ENCODE data around the gene TM9SF4. TPM values are rescaled to one million over a fixed set of nuclear protein-coding genes. Genes with fewer than 3 reads are reported as not detected.

Gene TM9SF4
- total RNA-seq, 2 experiments from 2014 or later = 35.7 to 39.1 TPM

GRCh38 chr20:32124916-32125454 is 15.5 kb downstream of the TM9SF4 start:
- H3K4me3 Mint-ChIP-seq = no peak overlapping the region
- no peak overlapping the region for H3K27ac Mint-ChIP-seq
- DNase-seq (no peak), ATAC-seq (no peak)
- no peaks in the 10 kb centered on the region for H3K27me3 Mint-ChIP-seq
- H3K4me1 Mint-ChIP-seq = no peaks in the 10 kb centered on the region
- no peaks in the 10 kb centered on the region for H3K9me3 Mint-ChIP-seq (ENCODE audit: low read depth)
- H3K36me3 Mint-ChIP-seq = peaks cover 12% of the 10 kb centered on the region
- CTCF ChIA-PET = interaction anchor here (0.7 kb wide), 2 partner anchors 955 to 1523 kb away, joined by 3 read pairs; no protein-coding TSS in a partner anchor

- Mint-ChIP-seq H3K27ac (no peak overlapping the region), H3K27me3 (no peaks in the 10 kb centered on the region), H3K4me3 (no peak overlapping the region), H3K36me3 (peaks cover 12% of the 10 kb centered on the region), H3K9me3 (ENCODE audit: low read depth) (no peaks in the 10 kb centered on the region), H3K4me1 (no peaks in the 10 kb centered on the region)
- CTCF ChIA-PET = no interaction called here
- no peak for ATAC-seq
- DNase-seq = no peak
These were observed 16.0 kb downstream of the TM9SF4 start for GRCh38 chr20:32125506-32125905.

- ATAC-seq (no peak), DNase-seq (no peak)
- Mint-ChIP-seq H3K9me3 (ENCODE audit: low read depth) (no peaks in the 10 kb centered on the region), H3K36me3 (peaks cover 16% of the 10 kb centered on the region), H3K27ac (no peak overlapping the region), H3K4me1 (peaks cover 2% of the 10 kb centered on the region), H3K27me3 (no peaks in the 10 kb centered on the region), H3K4me3 (no peak overlapping the region)
- CTCF ChIA-PET = interaction anchor here (1.0 kb wide), 1 partner anchor 527 kb away, joined by 3 read pairs; no protein-coding TSS in a partner anchor
These were observed 17.4 kb downstream of the TM9SF4 start for GRCh38 chr20:32126919-32127318.

- DNase-seq = no peak
- no peak for ATAC-seq
- Mint-ChIP-seq H3K36me3 (peaks cover 17% of the 10 kb centered on the region), H3K4me3 (no peak overlapping the region), H3K27me3 (no peaks in the 10 kb centered on the region), H3K9me3 (ENCODE audit: low read depth) (no peaks in the 10 kb centered on the region), H3K4me1 (peaks cover 2% of the 10 kb centered on the region), H3K27ac (no peak overlapping the region)
- CTCF ChIA-PET = interaction anchor here (1.0 kb wide), 1 partner anchor 527 kb away, joined by 3 read pairs; no protein-coding TSS in a partner anchor
These were observed 17.8 kb downstream of the TM9SF4 start for GRCh38 chr20:32127347-32127746.

GRCh38 chr20:32128167-32128566 is 18.7 kb downstream of the TM9SF4 start:
- CTCF ChIA-PET = interaction anchor here (1.0 kb wide), 1 partner anchor 526 kb away, joined by 3 read pairs; no protein-coding TSS in a partner anchor
- H3K9me3 Mint-ChIP-seq (ENCODE audit: low read depth) = no peaks in the 10 kb centered on the region
- peaks cover 18% of the 10 kb centered on the region for H3K36me3 Mint-ChIP-seq
- ATAC-seq (no peak), DNase-seq (no peak)
- H3K4me3 Mint-ChIP-seq = no peak overlapping the region
- no peak overlapping the region for H3K27ac Mint-ChIP-seq
- H3K27me3 Mint-ChIP-seq = no peaks in the 10 kb centered on the region
- H3K4me1 Mint-ChIP-seq = peaks cover 2% of the 10 kb centered on the region

GRCh38 chr20:32129863-32130262 is 20.3 kb downstream of the TM9SF4 start:
- Mint-ChIP-seq H3K9me3 (ENCODE audit: low read depth) (no peaks in the 10 kb centered on the region), H3K36me3 (peaks cover 16% of the 10 kb centered on the region), H3K27ac (no peak overlapping the region), H3K4me3 (no peak overlapping the region), H3K27me3 (no peaks in the 10 kb centered on the region), H3K4me1 (peaks cover 2% of the 10 kb centered on the region)
- CTCF ChIA-PET = no interaction called here
- ATAC-seq = no peak
- no peak for DNase-seq

GRCh38 chr20:32130352-32130751 is 20.8 kb downstream of the TM9SF4 start:
- CTCF ChIA-PET = no interaction called here
- Mint-ChIP-seq H3K27ac (no peak overlapping the region), H3K27me3 (no peaks in the 10 kb centered on the region), H3K9me3 (ENCODE audit: low read depth) (no peaks in the 10 kb centered on the region), H3K4me3 (no peak overlapping the region), H3K4me1 (peaks cover 2% of the 10 kb centered on the region), H3K36me3 (peaks cover 13% of the 10 kb centered on the region)
- DNase-seq (no peak), ATAC-seq (no peak)

GRCh38 chr20:32130965-32131364 is 21.5 kb downstream of the TM9SF4 start:
- CTCF ChIA-PET = no interaction called here
- H3K27me3 Mint-ChIP-seq = no peaks in the 10 kb centered on the region
- no peak overlapping the region for H3K4me3 Mint-ChIP-seq
- H3K27ac Mint-ChIP-seq = no peak overlapping the region
- H3K9me3 Mint-ChIP-seq (ENCODE audit: low read depth) = no peaks in the 10 kb centered on the region
- peaks cover 12% of the 10 kb centered on the region for H3K36me3 Mint-ChIP-seq
- peaks cover 2% of the 10 kb centered on the region for H3K4me1 Mint-ChIP-seq
- ATAC-seq (no peak), DNase-seq (no peak)

GRCh38 chr20:32132911-32133549 is 23.5 kb downstream of the TM9SF4 start:
- H3K27me3 Mint-ChIP-seq = no peaks in the 10 kb centered on the region
- H3K27ac Mint-ChIP-seq = no peak overlapping the region
- CTCF ChIA-PET = interaction anchor here (1.8 kb wide), 1 partner anchor 22 kb away, joined by 4 read pairs; no protein-coding TSS in a partner anchor
- H3K4me1 Mint-ChIP-seq = peaks cover 2% of the 10 kb centered on the region
- H3K4me3 Mint-ChIP-seq = no peak overlapping the region
- H3K36me3 Mint-ChIP-seq = peaks cover 16% of the 10 kb centered on the region
- DNase-seq (no peak), ATAC-seq (no peak)
- no peaks in the 10 kb centered on the region for H3K9me3 Mint-ChIP-seq (ENCODE audit: low read depth)

- Mint-ChIP-seq H3K9me3 (ENCODE audit: low read depth) (no peaks in the 10 kb centered on the region), H3K36me3 (peaks cover 20% of the 10 kb centered on the region), H3K27ac (no peak overlapping the region), H3K4me1 (peaks cover 2% of the 10 kb centered on the region), H3K4me3 (no peak overlapping the region), H3K27me3 (no peaks in the 10 kb centered on the region)
- ATAC-seq (no peak), DNase-seq (no peak)
- CTCF ChIA-PET = interaction anchor here (1.8 kb wide), 1 partner anchor 21 kb away, joined by 4 read pairs; no protein-coding TSS in a partner anchor
These were observed 24.5 kb downstream of the TM9SF4 start for GRCh38 chr20:32134026-32134425.

GRCh38 chr20:32135983-32136515 is 26.5 kb downstream of the TM9SF4 start:
- H3K27me3 Mint-ChIP-seq = no peaks in the 10 kb centered on the region
- DNase-seq (no peak), ATAC-seq (no peak)
- no peak overlapping the region for H3K27ac Mint-ChIP-seq
- H3K36me3 Mint-ChIP-seq = peaks cover 35% of the 10 kb centered on the region
- CTCF ChIA-PET = no interaction called here
- no peaks in the 10 kb centered on the region for H3K9me3 Mint-ChIP-seq (ENCODE audit: low read depth)
- peaks cover 2% of the 10 kb centered on the region for H3K4me1 Mint-ChIP-seq
- no peak overlapping the region for H3K4me3 Mint-ChIP-seq

- Mint-ChIP-seq H3K9me3 (ENCODE audit: low read depth) (no peaks in the 10 kb centered on the region), H3K27ac (no peak overlapping the region), H3K4me3 (no peak overlapping the region), H3K4me1 (no peaks in the 10 kb centered on the region), H3K36me3 (peaks cover 45% of the 10 kb centered on the region), H3K27me3 (no peaks in the 10 kb centered on the region)
- no peak for ATAC-seq
- no peak for DNase-seq
- CTCF ChIA-PET = no interaction called here
These were observed 29.4 kb downstream of the TM9SF4 start for GRCh38 chr20:32138921-32139320.

GRCh38 chr20:32139947-32140346 is 30.4 kb downstream of the TM9SF4 start:
- DNase-seq (no peak), ATAC-seq (no peak)
- Mint-ChIP-seq H3K27ac (no peak overlapping the region), H3K4me1 (no peaks in the 10 kb centered on the region), H3K4me3 (no peak overlapping the region), H3K9me3 (ENCODE audit: low read depth) (no peaks in the 10 kb centered on the region), H3K36me3 (peaks cover 50% of the 10 kb centered on the region), H3K27me3 (no peaks in the 10 kb centered on the region)
- CTCF ChIA-PET = no interaction called here

- Mint-ChIP-seq H3K9me3 (ENCODE audit: low read depth) (no peaks in the 10 kb centered on the region), H3K36me3 (peaks cover 54% of the 10 kb centered on the region), H3K27me3 (no peaks in the 10 kb centered on the region), H3K27ac (no peak overlapping the region), H3K4me3 (no peak overlapping the region), H3K4me1 (no peaks in the 10 kb centered on the region)
- ATAC-seq = no peak
- no peak for DNase-seq
- CTCF ChIA-PET = no interaction called here
These were observed 31.1 kb downstream of the TM9SF4 start for GRCh38 chr20:32140603-32141002.

Data from activated CD8-positive, alpha-beta memory T cell treated with anti-CD3 and anti-CD28 coated beads, Interleukin-2, amount 10 ng/mL, durations not matched to agents 7 days and 5 days (primary cell).